DMS79 treated with DMSO at 0.1 percent for 48 hours (cell line): ENCODE results near the gene TMPRSS11F.

Experiments used
- DNase-seq: peaks from one replicate; lab custom pipeline; 2025; lab: John Stamatoyannopoulos, UW

The TMPRSS11F gene

GRCh38 chr4:68077301-68077700, 52.4 kb downstream of the TMPRSS11F start:
- DNase-seq: no peak

- no peak for DNase-seq
Measured at GRCh38 chr4:68076194-68076593, 53.5 kb downstream of the TMPRSS11F start.

GRCh38 chr4:68074397-68074796, 55.3 kb downstream of the TMPRSS11F start:
- DNase-seq: no peak

- no peak for DNase-seq
Measured at GRCh38 chr4:68070302-68070701, 59.4 kb downstream of the TMPRSS11F start.

- no peak for DNase-seq
Measured at GRCh38 chr4:68062501-68062900, 67.2 kb downstream of the TMPRSS11F start.

- no peak for DNase-seq
Measured at GRCh38 chr4:68038272-68038671, 91.4 kb downstream of the TMPRSS11F start.

- DNase-seq: no peak
Measured at GRCh38 chr4:68021185-68021584, 108.5 kb downstream of the TMPRSS11F start.

- no peak for DNase-seq
Measured at GRCh38 chr4:68011684-68012083, 118.0 kb downstream of the TMPRSS11F start.
